Chondrocyte (in vitro differentiated cells): ENCODE data around the gene SOBP. TPM values are rescaled to one million over a fixed set of nuclear protein-coding genes. Genes with fewer than 3 reads are reported as not detected.

Experiments used
- DNase-seq: peaks from one replicate; pipeline ENCODE4 v3.0.0; 2021; ENCODE audit warnings: mixed read lengths, low spot score
- H3K27ac Mint-ChIP-seq: one replicate; pipeline ENCODE4 v1.8.0; 2021; ENCODE audit warnings: mild to moderate bottlenecking, moderate library complexity, mixed read lengths; ENCODE audit not compliant: unreplicated experiment
- H3K27me3 Mint-ChIP-seq: 2 replicates; pipeline ENCODE4 v1.8.0; 2021; ENCODE audit warnings: low read depth, mixed read lengths
- H3K36me3 Mint-ChIP-seq: 2 replicates; pipeline ENCODE4 v1.8.0; 2021; ENCODE audit warnings: low read depth, mixed read lengths
- H3K4me1 Mint-ChIP-seq: 2 replicates; pipeline ENCODE4 v1.8.0; 2021; ENCODE audit warnings: low read depth, mild to moderate bottlenecking, mixed read lengths
- H3K4me3 Mint-ChIP-seq: one replicate; pipeline ENCODE4 v1.8.0; 2021; ENCODE audit warnings: mild to moderate bottlenecking, moderate library complexity, mixed read lengths; ENCODE audit not compliant: unreplicated experiment
- H3K9me3 Mint-ChIP-seq: 2 replicates; pipeline ENCODE4 v1.8.0; 2021; ENCODE audit warnings: low read depth, mixed read lengths
- CTCF ChIP-seq: fragments of 200-600 bp; sonication (generic); IDR thresholded peaks from 2 replicates; pipeline ENCODE4 v1.5.0; 2021; ENCODE audit warnings: antibody characterized with exemption, mild to moderate bottlenecking, moderate library complexity
- total RNA-seq: library from RNA; stranded (reverse); gene quantifications from 3 replicates; pipeline ENCODE4 v1.2.1, GENCODE V29; 2021

The SOBP gene
- total RNA-seq, 1 donor from 2014 or later, result 6.6 TPM

- H3K27me3 Mint-ChIP-seq, result no peaks in the 10 kb centered on the region
- DNase-seq, result no peak
- no peak overlapping the region for H3K4me3 Mint-ChIP-seq
- peaks cover 14% of the 10 kb centered on the region for H3K4me1 Mint-ChIP-seq
- no peak overlapping the region for H3K27ac Mint-ChIP-seq
- H3K36me3 Mint-ChIP-seq, result peaks cover 4% of the 10 kb centered on the region
- no peak for TF ChIP-seq CTCF
- H3K9me3 Mint-ChIP-seq, result peaks cover 11% of the 10 kb centered on the region
These were observed 46.2 kb upstream of the SOBP start for GRCh38 chr6:107443608-107444267.

- Mint-ChIP-seq H3K4me1 (peaks cover 14% of the 10 kb centered on the region), H3K27ac (no peak overlapping the region), H3K27me3 (no peaks in the 10 kb centered on the region), H3K36me3 (peaks cover 4% of the 10 kb centered on the region), H3K9me3 (peaks cover 11% of the 10 kb centered on the region), H3K4me3 (no peak overlapping the region)
- no peak for TF ChIP-seq CTCF
- DNase-seq, result no peak
These were observed 45.6 kb upstream of the SOBP start for GRCh38 chr6:107444277-107444676.

- Mint-ChIP-seq H3K27ac (no peak overlapping the region), H3K27me3 (no peaks in the 10 kb centered on the region), H3K4me1 (peaks cover 14% of the 10 kb centered on the region), H3K9me3 (peaks cover 11% of the 10 kb centered on the region), H3K4me3 (no peak overlapping the region), H3K36me3 (peaks cover 7% of the 10 kb centered on the region)
- no peak for DNase-seq
- no peak for TF ChIP-seq CTCF
These were observed 42.2 kb upstream of the SOBP start for GRCh38 chr6:107447663-107448216.

GRCh38 chr6:107448776-107449175, 41.1 kb upstream of the SOBP start:
- H3K4me3 Mint-ChIP-seq, result no peak overlapping the region
- TF ChIP-seq CTCF, result no peak
- peaks cover 11% of the 10 kb centered on the region for H3K9me3 Mint-ChIP-seq
- no peak overlapping the region for H3K27ac Mint-ChIP-seq
- DNase-seq, result no peak
- H3K27me3 Mint-ChIP-seq, result no peaks in the 10 kb centered on the region
- H3K4me1 Mint-ChIP-seq, result peaks cover 6% of the 10 kb centered on the region
- peaks cover 7% of the 10 kb centered on the region for H3K36me3 Mint-ChIP-seq

- Mint-ChIP-seq H3K4me1 (peaks cover 9% of the 10 kb centered on the region), H3K27ac (peak overlapping the region; percentile 96), H3K9me3 (no peaks in the 10 kb centered on the region), H3K27me3 (no peaks in the 10 kb centered on the region), H3K4me3 (peak overlapping the region; percentile 96), H3K36me3 (no peaks in the 10 kb centered on the region)
- TF ChIP-seq CTCF, result no peak
- DNase-seq, result no peak
These were observed 31.1 kb upstream of the SOBP start for GRCh38 chr6:107458672-107459282.
